ENCODE data around the gene NUP188.

- TF ChIP-seq CTCF (conservative IDR thresholded peaks at IDR 0.05; ENCODE audit: low read depth in 2 of 2) = no peak
- TF ChIP-seq ETS1 (IDR thresholded peaks at IDR 0.05) = no peak
- TF ChIP-seq EZH2 (IDR thresholded peaks at IDR 0.05; ENCODE audit: low read depth, unreplicated experiment) = no peak
- TF ChIP-seq ZNF114 (CRISPR knock-in tag; IDR thresholded peaks at IDR 0.05) = no peak
- no peak for TF ChIP-seq CREB1 (CRISPR knock-in tag; IDR thresholded peaks at IDR 0.05; ENCODE audit: low read depth)
- no peak for TF ChIP-seq POLR2AphosphoS5 (IDR thresholded peaks at IDR 0.05; ENCODE audit: low read depth)
- no peak for TF ChIP-seq EZH2phosphoT487 (IDR thresholded peaks at IDR 0.05; ENCODE audit: unreplicated experiment)
- TF ChIP-seq REST (IDR thresholded peaks at IDR 0.05; ENCODE audit: unreplicated experiment) = no peak
- no peak for TF ChIP-seq JUNB (IDR thresholded peaks at IDR 0.05; ENCODE audit: unreplicated experiment)
- TF ChIP-seq ZNF331 (CRISPR knock-in tag; IDR thresholded peaks at IDR 0.05; ENCODE audit: low read depth) = no peak
- TF ChIP-seq ZNF462 (CRISPR knock-in tag; IDR thresholded peaks at IDR 0.05) = no peak
- no peak for TF ChIP-seq STAT1 (IDR thresholded peaks at IDR 0.05; ENCODE audit: unreplicated experiment)
These were observed 47.8 kb upstream of the NUP188 start for GRCh38 chr9:128899566-128900322.

Measured in GM23338 (cell line).